CD14-positive monocyte (primary cell): ENCODE data around the gene BCKDHB. TPM values are rescaled to one million over a fixed set of nuclear protein-coding genes. Genes with fewer than 3 reads are reported as not detected.
A peak's percentile ranks its signal among the peaks of the same experiment; 100 is the strongest.

Experiments
- DNase-seq, 3 donors: peaks; one replicate each; pipeline ENCODE4 v3.0.0-alpha.2; 2011 to 2022
- H2AFZ ChIP-seq: 2 replicates; pipeline ENCODE4 v1.6.0; 2012; ENCODE audit warnings: mild to moderate bottlenecking, low read depth, low read length, inconsistent platforms; ENCODE audit not compliant: insufficient read depth, poor library complexity, severe bottlenecking
- H3K27ac ChIP-seq, 2 donors: 1 replicate in 1 of 2; 2 replicates in 1 of 2; pipeline ENCODE4 v1.5.1; 2012 to 2013; ENCODE audit warnings: low read length in 2 of 2, control low read depth in 1 of 2, inconsistent platforms in 1 of 2, low read depth in 1 of 2, mild to moderate bottlenecking in 1 of 2
- H3K27me3 ChIP-seq, 2 donors: one replicate each; pipeline versions ENCODE4 v1.6.0 to v1.6.1; 2011 to 2013; ENCODE audit warnings: low read length in 2 of 2; ENCODE audit not compliant: control insufficient read depth in 2 of 2, insufficient read depth in 2 of 2
- H3K36me3 ChIP-seq, 2 donors: replicated peaks in 1 of 2; 1 replicate in 1 of 2; 2 replicates in 1 of 2; pipeline versions ENCODE4 v1.5.1 to v1.6.1; 2012 to 2013; ENCODE audit warnings: low read length in 2 of 2, control low read depth in 1 of 2, inconsistent platforms in 1 of 2, mild to moderate bottlenecking in 1 of 2; ENCODE audit not compliant: insufficient read depth in 2 of 2, control insufficient read depth in 1 of 2
- H3K4me1 ChIP-seq, 2 donors: 1 replicate in 1 of 2; 2 replicates in 1 of 2; pipeline versions ENCODE4 v1.5.1 to v1.6.1; 2012 to 2013; ENCODE audit warnings: low read length in 2 of 2, control low read depth in 1 of 2, inconsistent platforms in 1 of 2, mild to moderate bottlenecking in 1 of 2, moderate library complexity in 1 of 2; ENCODE audit not compliant: insufficient read depth in 2 of 2, control insufficient read depth in 1 of 2
- H3K4me2 ChIP-seq: replicated peaks from 2 replicates; pipeline ENCODE3; 2012; ENCODE audit warnings: low read length, moderate library complexity, mild to moderate bottlenecking; ENCODE audit not compliant: poor library complexity, severe bottlenecking; ENCODE audit errors: extremely low read depth
- H3K4me3 ChIP-seq, 3 experiments: fragments of 200-600 bp in 1 of 3; sonication (generic) in 1 of 3; replicated peaks in 1 of 3; 1 replicate in 2 of 3; 2 replicates in 1 of 3; pipeline ENCODE4 v1.5.1; 2011 to 2013; ENCODE audit warnings: low read length in 3 of 3, mild to moderate bottlenecking in 3 of 3, control low read depth in 2 of 3, low read depth in 2 of 3, inconsistent platforms in 1 of 3, moderate library complexity in 1 of 3
- H3K79me2 ChIP-seq: 2 replicates; pipeline ENCODE4 v1.6.0; 2012; ENCODE audit warnings: mild to moderate bottlenecking, control low read depth, inconsistent platforms, low read length, moderate library complexity; ENCODE audit not compliant: insufficient read depth
- H3K9ac ChIP-seq: 2 replicates; pipeline ENCODE4 v1.6.0; 2017; ENCODE audit warnings: low read length, mild to moderate bottlenecking; ENCODE audit not compliant: insufficient read depth, poor library complexity, severe bottlenecking
- H3K9me3 ChIP-seq, 2 donors: replicated peaks in 1 of 2; 1 replicate in 1 of 2; 2 replicates in 1 of 2; pipeline versions ENCODE4 v1.5.1 to v1.6.1; 2012 to 2013; ENCODE audit warnings: low read length in 2 of 2, control low read depth in 1 of 2; ENCODE audit not compliant: control insufficient read depth in 1 of 2, insufficient read depth in 1 of 2
- H4K20me1 ChIP-seq: 2 replicates; pipeline ENCODE4 v1.6.0; 2012; ENCODE audit warnings: mild to moderate bottlenecking, low read length, control low read depth, moderate library complexity; ENCODE audit not compliant: insufficient read depth
- H3K27ac Mint-ChIP-seq, 7 donors: one replicate each; pipeline ENCODE4 v1.8.0; 2020; ENCODE audit warnings: mild to moderate bottlenecking in 7 of 7, mixed read lengths in 7 of 7, moderate library complexity in 6 of 7, inconsistent platforms in 2 of 7
- H3K27me3 Mint-ChIP-seq, 3 donors: one replicate each; pipeline ENCODE4 v1.8.0; 2021 to 2022; ENCODE audit warnings: low read depth in 3 of 3, mild to moderate bottlenecking in 3 of 3, mixed read lengths in 3 of 3, moderate library complexity in 3 of 3, inconsistent platforms in 1 of 3
- H3K36me3 Mint-ChIP-seq, 2 donors: one replicate each; pipeline ENCODE4 v1.8.0; 2020; ENCODE audit warnings: mixed read lengths in 2 of 2, inconsistent platforms in 1 of 2, mild to moderate bottlenecking in 1 of 2
- H3K4me1 Mint-ChIP-seq: one replicate; pipeline ENCODE4 v1.8.0; 2020; ENCODE audit warnings: mild to moderate bottlenecking, mixed read lengths
- H3K4me3 Mint-ChIP-seq, 2 donors: one replicate each; pipeline ENCODE4 v1.8.0; 2020; ENCODE audit warnings: mild to moderate bottlenecking in 2 of 2, mixed read lengths in 2 of 2, moderate library complexity in 1 of 2
- H3K9me3 Mint-ChIP-seq, 7 donors: one replicate each; pipeline ENCODE4 v1.8.0; 2020 to 2022; ENCODE audit warnings: mixed read lengths in 7 of 7, mild to moderate bottlenecking in 6 of 7, moderate library complexity in 6 of 7, inconsistent platforms in 2 of 7
- CTCF ChIP-seq: fragments of 200-600 bp; IDR thresholded peaks from one replicate; pipeline ENCODE4 v1.8.0; 2022; ENCODE audit warnings: antibody characterized with exemption, mild to moderate bottlenecking
- WGBS: methylation state at CpG from one replicate; pipeline ENCODE4 v1.1.5; 2013; ENCODE audit warnings: missing lambda C conversion rate; ENCODE audit not compliant: insufficient coverage; 5-methylcytosine and 5-hydroxymethylcytosine counted together
- intact Hi-C, 2 donors: fragments of 100-400 bp; cut with micrococcal nuclease; formaldehyde crosslinking; loops; one replicate each; pipeline versions ENCODE4 v1.15.0 to v1.15.1; 2023
- polyA plus RNA-seq, 3 donors: library from polyadenylated mRNA; depleted of rRNA in 1 of 3; unstranded in 2 of 3; stranded (reverse) in 1 of 3; fragments of 300-500 nt in 2 of 3; fragments of >200 nt in 1 of 3; fragmentation: Illumina TruSeq in 2 of 3; gene quantifications; 1 replicate in 2 of 3; 2 replicates in 1 of 3; pipeline ENCODE4 v1.2.3, GENCODE V29; 2012 to 2021

BCKDHB gene
- polyA plus RNA-seq, 3 donors, result 1.8 to 4.6 (median 4.0) TPM

DNA sequence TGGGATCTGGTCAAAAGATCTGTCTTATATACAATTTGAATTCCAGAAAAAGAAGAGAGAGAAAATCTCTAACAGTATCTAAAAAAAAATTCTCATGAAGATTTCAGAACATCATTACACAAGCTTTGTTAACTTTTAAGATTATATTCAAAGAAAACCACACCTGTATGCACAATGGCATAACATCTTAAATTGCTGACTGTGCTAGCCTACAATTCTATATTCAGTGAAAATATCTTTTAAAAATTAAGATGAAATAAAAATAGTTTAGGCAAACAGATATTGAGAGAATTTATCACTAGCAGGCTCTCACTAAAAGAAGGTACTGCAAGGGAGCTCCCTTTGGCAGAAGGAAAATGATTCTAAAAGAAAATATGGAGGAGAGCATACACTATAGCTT lies 100.3 kb downstream of the BCKDHB start:
- Histone ChIP-seq H3K4me3 (no peak overlapping the region), H2AFZ (no peak overlapping the region), H4K20me1 (no peaks in the 10 kb centered on the region), H3K79me2 (no peaks in the 10 kb centered on the region), H3K4me2 (no peak overlapping the region), H3K9me3 (no peaks in the 10 kb centered on the region), H3K36me3 (no peaks in the 10 kb centered on the region), H3K27ac (no peak overlapping the region), H3K4me1 (peaks cover 3 to 9% of the 10 kb centered on the region in 2 donors), H3K27me3 (no peaks in the 10 kb centered on the region), H3K9ac (no peak overlapping the region)
- peaks cover 0 to 6% (median 2%) of the 10 kb centered on the region in 7 donors for H3K9me3 Mint-ChIP-seq
- TF ChIP-seq CTCF, result no peak
- peaks cover 19 to 21% of the 10 kb centered on the region in 2 donors for H3K36me3 Mint-ChIP-seq
- intact Hi-C loops, result no loop called here
- H3K4me1 Mint-ChIP-seq, result peaks cover 10% of the 10 kb centered on the region
- H3K27me3 Mint-ChIP-seq, result no peaks in the 10 kb centered on the region
- H3K4me3 Mint-ChIP-seq, result no peak overlapping the region
- no peak overlapping the region for H3K27ac Mint-ChIP-seq
- DNase-seq, result no peak

- peaks cover 10 to 14% of the 10 kb centered on the region in 2 donors for H3K36me3 Mint-ChIP-seq
- peak overlapping the region in 2 of 7 donors; percentile 10 to 67 for H3K27ac Mint-ChIP-seq
- no peak overlapping the region for H3K4me3 ChIP-seq
- H2AFZ ChIP-seq, result no peak overlapping the region
- H3K9me3 ChIP-seq, result no peaks in the 10 kb centered on the region
- no peaks in the 10 kb centered on the region for H3K79me2 ChIP-seq
- H3K27ac ChIP-seq, result no peak overlapping the region
- peaks cover 3 to 9% of the 10 kb centered on the region in 2 donors for H3K4me1 ChIP-seq
- H3K4me2 ChIP-seq, result no peak overlapping the region
- no peaks in the 10 kb centered on the region for H3K27me3 Mint-ChIP-seq
- H3K9me3 Mint-ChIP-seq, result peaks cover 0 to 10% (median 4%) of the 10 kb centered on the region in 7 donors
- no peak overlapping the region for H3K4me3 Mint-ChIP-seq
- H3K9ac ChIP-seq, result no peak overlapping the region
- no peaks in the 10 kb centered on the region for H3K36me3 ChIP-seq
- DNase-seq, result peak in 2 of 3 donors; percentile 1 to 5
- H4K20me1 ChIP-seq, result no peaks in the 10 kb centered on the region
- H3K4me1 Mint-ChIP-seq, result peaks cover 12% of the 10 kb centered on the region
- H3K27me3 ChIP-seq, result no peaks in the 10 kb centered on the region
- no peak for TF ChIP-seq CTCF
- intact Hi-C loops, result no loop called here
- no CpG with 5 or more reads among the region's 1 CpG for WGBS
Observed at GRCh38 chr6:80209430-80209829, 103.0 kb downstream of the BCKDHB start.
